Measurements from ENCODE around the gene NAA10. TPM values are rescaled to one million over a fixed set of nuclear protein-coding genes. Genes with fewer than 3 reads are reported as not detected.

Gene NAA10
- total and polyA plus RNA-seq, 7 experiments from 2014 or later, result 37.6 to 79.7 (median 55.4) TPM

DNA sequence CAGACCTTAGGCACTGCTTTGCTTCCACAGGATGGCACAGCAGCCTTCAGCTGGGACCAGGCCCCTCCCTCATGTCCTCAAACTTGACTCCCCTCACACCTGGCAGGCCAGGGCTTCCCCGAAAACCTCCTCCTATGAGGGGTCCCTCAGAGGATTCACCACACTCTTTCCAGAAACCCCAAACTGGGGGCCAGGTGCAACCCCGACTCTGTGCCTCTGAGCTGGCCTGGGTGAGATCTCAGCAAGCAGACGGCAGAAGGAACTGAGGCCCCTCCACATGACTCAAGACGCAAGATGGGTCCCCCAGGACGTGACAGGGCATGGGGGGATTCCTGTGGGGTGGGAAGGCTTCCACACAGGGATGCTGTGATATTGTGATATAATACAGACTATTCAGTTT, 30.6 kb upstream of the NAA10 start:
- peak overlapping the region in 6 of 9 donors; percentile 21 to 99 (median 44) for H3K27ac Mint-ChIP-seq
- H3K27me3 ChIP-seq (ENCODE audit: control insufficient read depth in 2 of 2, insufficient read depth in 2 of 2, low read length in 2 of 2), result no peaks in the 10 kb centered on the region
- peaks cover 0 to 41% (median 4%) of the 10 kb centered on the region in 3 experiments for H3K36me3 ChIP-seq (ENCODE audit: control insufficient read depth in 2 of 3, insufficient read depth in 3 of 3, low read length in 3 of 3)
- H3K9me3 Mint-ChIP-seq, result peaks cover 0 to 2% (median 0%) of the 10 kb centered on the region in 11 donors
- ATAC-seq (no peak), DNase-seq (no peak)
- intact Hi-C loops (cut with micrococcal nuclease), result loop anchor here in 1 of 2 donors (10.0 kb wide), 1 partner anchor 371 kb away; the partner anchor contains the start of gene CCNQ
- H3K9me3 ChIP-seq (ENCODE audit: control insufficient read depth in 2 of 3, low read length in 3 of 3), result no peaks in the 10 kb centered on the region
- no peaks in the 10 kb centered on the region for H3K27me3 Mint-ChIP-seq
- H3K4me3 ChIP-seq (ENCODE audit: low read length), result no peak overlapping the region
- H3K4me1 Mint-ChIP-seq, result peaks cover 8 to 33% (median 25%) of the 10 kb centered on the region in 7 donors
- ChIA-PET POLR2A (interaction anchor here (6.6 to 8.5 kb wide), 2 partner anchors 18 to 39 kb away, joined by 63 to 127 read pairs; partner anchors contain the start of genes ARHGAP4 and RENBP), CTCF (interaction anchor here (0.7 kb wide), 1 partner anchor 15 kb away, joined by 3 read pairs; no protein-coding TSS in a partner anchor)
- H3K4me3 Mint-ChIP-seq, result peak overlapping the region in 4 of 10 donors; percentile 12 to 97 (median 64)
- H3K4me1 ChIP-seq (ENCODE audit: control insufficient read depth in 2 of 2, insufficient read depth in 2 of 2, low read length in 2 of 2), result peaks cover 24 to 26% of the 10 kb centered on the region in 2 donors
- H3K36me3 Mint-ChIP-seq, result peaks cover 0 to 30% (median 7%) of the 10 kb centered on the region in 5 donors
- no peak overlapping the region for H3K27ac ChIP-seq (ENCODE audit: low read depth, low read length)

DNA sequence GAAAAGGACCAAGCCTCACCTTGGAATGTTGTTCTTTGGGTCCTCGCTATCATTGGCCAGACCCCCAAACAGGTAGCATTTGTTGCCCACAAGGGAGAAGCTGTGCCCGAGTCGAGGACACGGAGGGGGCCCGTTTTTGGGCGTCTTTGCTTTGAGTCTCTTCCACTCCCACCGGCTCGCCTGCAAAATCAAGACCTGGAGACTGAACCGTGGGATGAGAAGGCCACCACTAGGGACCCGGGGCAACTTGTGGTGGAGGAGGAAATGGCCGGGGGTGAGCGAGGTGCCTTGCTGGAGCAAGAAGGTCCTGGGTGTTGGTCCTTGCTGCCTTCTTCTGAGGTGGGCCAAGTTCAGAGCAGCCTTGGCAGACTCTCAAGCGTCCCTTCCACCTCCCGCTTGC, 29.3 kb upstream of the NAA10 start:
- no peak overlapping the region for H3K27ac ChIP-seq (ENCODE audit: low read depth, low read length)
- DNase-seq, result no peak
- ChIA-PET CTCF (interaction anchor here (0.7 kb wide), 1 partner anchor 39 kb away, joined by 5 read pairs; no protein-coding TSS in a partner anchor), POLR2A (interaction anchor here (1.2 kb wide), 1 partner anchor 37 kb away, joined by 4 read pairs; no protein-coding TSS in a partner anchor)
- H3K4me1 Mint-ChIP-seq, result peaks cover 8 to 33% (median 25%) of the 10 kb centered on the region in 7 donors
- peaks cover 0 to 36% (median 7%) of the 10 kb centered on the region in 5 donors for H3K36me3 Mint-ChIP-seq
- no peaks in the 10 kb centered on the region for H3K27me3 Mint-ChIP-seq
- H3K27ac Mint-ChIP-seq, result no peak overlapping the region
- intact Hi-C loops (cut with micrococcal nuclease), result loop anchor here in 1 of 2 donors (10.0 kb wide), 1 partner anchor 369 kb away; the partner anchor contains the start of gene CCNQ
- no peak overlapping the region for H3K4me3 Mint-ChIP-seq
- no peaks in the 10 kb centered on the region for H3K9me3 ChIP-seq (ENCODE audit: control insufficient read depth in 2 of 3, low read length in 3 of 3)
- no peak for ATAC-seq
- H3K36me3 ChIP-seq (ENCODE audit: control insufficient read depth in 2 of 3, insufficient read depth in 3 of 3, low read length in 3 of 3), result peaks cover 0 to 54% (median 12%) of the 10 kb centered on the region in 3 experiments
- H3K4me3 ChIP-seq (ENCODE audit: low read length), result no peak overlapping the region
- H3K4me1 ChIP-seq (ENCODE audit: control insufficient read depth in 2 of 2, insufficient read depth in 2 of 2, low read length in 2 of 2), result peaks cover 24 to 26% of the 10 kb centered on the region in 2 donors
- H3K27me3 ChIP-seq (ENCODE audit: control insufficient read depth in 2 of 2, insufficient read depth in 2 of 2, low read length in 2 of 2), result no peaks in the 10 kb centered on the region
- peaks cover 0 to 2% (median 0%) of the 10 kb centered on the region in 11 donors for H3K9me3 Mint-ChIP-seq

DNA sequence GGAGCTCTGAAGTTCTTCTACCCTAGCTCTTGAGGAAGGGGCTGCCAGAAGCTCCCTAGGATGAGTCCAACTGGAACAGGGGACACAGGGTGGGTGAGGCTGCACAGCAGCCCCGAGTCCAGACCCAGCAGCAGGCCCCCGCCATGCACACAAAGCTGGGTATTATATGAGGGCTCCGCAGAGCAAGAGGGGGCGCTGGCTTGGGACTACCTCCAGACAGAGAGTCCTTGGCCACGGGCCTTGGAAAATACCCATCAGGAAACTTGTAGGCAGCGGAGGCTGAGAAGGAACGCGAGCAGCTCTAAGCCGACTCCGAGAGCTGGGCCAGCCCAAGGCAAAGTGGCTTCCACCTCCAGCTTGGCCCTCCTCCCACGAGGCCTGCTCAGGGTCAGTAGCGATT, 28.7 kb upstream of the NAA10 start:
- peaks cover 0 to 2% (median 0%) of the 10 kb centered on the region in 11 donors for H3K9me3 Mint-ChIP-seq
- intact Hi-C loops (cut with micrococcal nuclease), result loop anchor here in 1 of 2 donors (10.0 kb wide), 1 partner anchor 369 kb away; the partner anchor contains the start of gene CCNQ
- no peak overlapping the region for H3K27ac Mint-ChIP-seq
- Histone ChIP-seq H3K9me3 (ENCODE audit: control insufficient read depth in 2 of 3, low read length in 3 of 3) (no peaks in the 10 kb centered on the region), H3K4me3 (ENCODE audit: low read length) (no peak overlapping the region), H3K27me3 (ENCODE audit: control insufficient read depth in 2 of 2, insufficient read depth in 2 of 2, low read length in 2 of 2) (no peaks in the 10 kb centered on the region), H3K4me1 (ENCODE audit: control insufficient read depth in 2 of 2, insufficient read depth in 2 of 2, low read length in 2 of 2) (peaks cover 23 to 26% of the 10 kb centered on the region in 2 donors), H3K27ac (ENCODE audit: low read depth, low read length) (no peak overlapping the region), H3K36me3 (ENCODE audit: control insufficient read depth in 2 of 3, insufficient read depth in 3 of 3, low read length in 3 of 3) (peaks cover 0 to 60% (median 12%) of the 10 kb centered on the region in 3 experiments)
- H3K27me3 Mint-ChIP-seq, result no peaks in the 10 kb centered on the region
- H3K36me3 Mint-ChIP-seq, result peaks cover 0 to 41% (median 7%) of the 10 kb centered on the region in 5 donors
- POLR2A ChIA-PET, result interaction anchor here (1.2 kb wide), 1 partner anchor 37 kb away, joined by 4 read pairs; no protein-coding TSS in a partner anchor
- peaks cover 8 to 33% (median 25%) of the 10 kb centered on the region in 7 donors for H3K4me1 Mint-ChIP-seq
- DNase-seq (no peak), ATAC-seq (no peak)
- CTCF ChIA-PET, result no interaction called here
- H3K4me3 Mint-ChIP-seq, result no peak overlapping the region

DNA sequence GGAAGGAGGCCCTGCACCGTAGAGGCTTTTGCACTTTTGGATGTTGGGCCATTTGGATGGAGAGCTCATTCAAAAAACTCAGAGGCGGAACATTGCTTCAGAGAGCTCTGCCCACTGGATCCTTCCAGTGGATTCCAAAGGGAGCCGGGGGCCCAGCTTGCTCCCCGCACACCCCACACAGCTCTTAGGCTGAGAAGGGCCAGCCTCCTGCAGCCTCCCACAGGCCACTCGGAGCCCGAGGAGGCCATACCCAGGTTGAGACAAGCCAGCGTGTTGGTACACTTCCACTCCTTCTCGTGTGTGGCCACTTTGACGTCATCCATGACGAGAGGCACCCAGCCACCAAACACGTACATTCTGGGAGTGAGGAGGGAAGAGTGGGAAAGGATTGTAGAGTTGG, 26.5 kb upstream of the NAA10 start:
- no peaks in the 10 kb centered on the region for H3K27me3 Mint-ChIP-seq
- H3K4me3 Mint-ChIP-seq, result no peak overlapping the region
- peaks cover 0 to 17% (median 4%) of the 10 kb centered on the region in 7 donors for H3K4me1 Mint-ChIP-seq
- ChIA-PET CTCF (interaction anchor here (0.7 kb wide), 1 partner anchor 11 kb away, joined by 3 read pairs; no protein-coding TSS in a partner anchor), POLR2A (no interaction called here)
- Histone ChIP-seq H3K4me3 (ENCODE audit: low read length) (no peak overlapping the region), H3K36me3 (ENCODE audit: control insufficient read depth in 2 of 3, insufficient read depth in 3 of 3, low read length in 3 of 3) (peaks cover 0 to 83% (median 12%) of the 10 kb centered on the region in 3 experiments), H3K27me3 (ENCODE audit: control insufficient read depth in 2 of 2, insufficient read depth in 2 of 2, low read length in 2 of 2) (no peaks in the 10 kb centered on the region), H3K9me3 (ENCODE audit: control insufficient read depth in 2 of 3, low read length in 3 of 3) (no peaks in the 10 kb centered on the region), H3K27ac (ENCODE audit: low read depth, low read length) (no peak overlapping the region), H3K4me1 (ENCODE audit: control insufficient read depth in 2 of 2, insufficient read depth in 2 of 2, low read length in 2 of 2) (peaks cover 7 to 10% of the 10 kb centered on the region in 2 donors)
- ATAC-seq, result no peak
- H3K27ac Mint-ChIP-seq, result no peak overlapping the region
- no peak for DNase-seq
- intact Hi-C loops (cut with micrococcal nuclease), result loop anchor here in 1 of 2 donors (10.0 kb wide), 1 partner anchor 366 kb away; the partner anchor contains the start of gene CCNQ
- H3K9me3 Mint-ChIP-seq, result peaks cover 0 to 2% (median 0%) of the 10 kb centered on the region in 11 donors
- peaks cover 0 to 62% (median 1%) of the 10 kb centered on the region in 5 donors for H3K36me3 Mint-ChIP-seq

DNA sequence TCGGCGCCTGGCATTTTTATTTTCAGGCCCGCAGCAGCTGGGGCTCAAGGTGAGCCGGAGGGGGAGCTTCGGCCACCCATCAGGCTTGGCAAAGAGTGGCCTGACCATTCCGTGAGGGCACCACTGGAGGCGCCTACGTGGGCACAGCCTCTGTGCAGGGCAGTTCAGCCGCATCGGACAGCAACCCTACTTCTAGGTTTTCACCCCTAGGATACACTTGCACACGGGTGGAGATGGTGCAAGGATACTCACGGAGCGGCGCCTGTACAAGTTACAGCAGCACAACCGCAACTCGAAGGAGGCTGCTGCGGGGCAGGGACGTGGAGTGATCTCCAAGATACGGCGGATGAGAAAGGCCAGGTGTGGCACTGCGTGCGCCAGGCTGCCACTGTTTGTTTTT, 25.9 kb upstream of the NAA10 start:
- Mint-ChIP-seq H3K9me3 (peaks cover 0 to 2% (median 0%) of the 10 kb centered on the region in 11 donors), H3K4me1 (peaks cover 0 to 12% (median 0%) of the 10 kb centered on the region in 7 donors), H3K36me3 (peaks cover 0 to 67% (median 1%) of the 10 kb centered on the region in 5 donors), H3K27me3 (no peaks in the 10 kb centered on the region), H3K4me3 (no peak overlapping the region), H3K27ac (no peak overlapping the region)
- POLR2A ChIA-PET, result no interaction called here
- Histone ChIP-seq H3K4me1 (ENCODE audit: control insufficient read depth in 2 of 2, insufficient read depth in 2 of 2, low read length in 2 of 2) (peaks cover 3 to 5% of the 10 kb centered on the region in 2 donors), H3K27me3 (ENCODE audit: control insufficient read depth in 2 of 2, insufficient read depth in 2 of 2, low read length in 2 of 2) (no peaks in the 10 kb centered on the region), H3K4me3 (ENCODE audit: low read length) (no peak overlapping the region), H3K36me3 (ENCODE audit: control insufficient read depth in 2 of 3, insufficient read depth in 3 of 3, low read length in 3 of 3) (peaks cover 0 to 88% (median 12%) of the 10 kb centered on the region in 3 experiments), H3K27ac (ENCODE audit: low read depth, low read length) (no peak overlapping the region), H3K9me3 (ENCODE audit: control insufficient read depth in 2 of 3, low read length in 3 of 3) (no peaks in the 10 kb centered on the region)
- no peak for ATAC-seq
- DNase-seq, result no peak
- CTCF ChIA-PET, result no interaction called here
- intact Hi-C loops (cut with micrococcal nuclease), result loop anchor here in 1 of 2 donors (10.0 kb wide), 1 partner anchor 366 kb away; the partner anchor contains the start of gene CCNQ

DNA sequence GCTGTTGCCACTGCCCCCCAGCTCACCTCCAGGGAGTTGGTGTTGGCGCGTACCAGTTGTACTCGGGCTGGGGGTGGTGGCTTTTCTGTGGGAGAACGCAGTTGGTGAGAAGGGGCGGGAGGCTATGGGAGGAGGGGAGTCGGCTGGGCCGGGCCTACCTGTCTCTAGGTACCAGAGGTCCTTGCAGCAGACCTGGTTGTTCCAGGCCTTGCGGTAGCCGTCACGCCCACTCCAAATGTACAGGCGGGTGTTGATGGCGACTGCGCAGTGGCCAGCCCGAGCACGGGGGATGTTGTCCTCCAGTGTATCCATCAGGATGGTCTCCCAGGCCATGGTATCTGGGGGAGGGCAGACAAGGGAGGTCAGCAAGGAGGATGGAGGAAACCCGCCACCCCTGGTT, 25.2 kb upstream of the NAA10 start:
- ChIA-PET POLR2A (no interaction called here), CTCF (no interaction called here)
- DNase-seq, result no peak
- Mint-ChIP-seq H3K27me3 (no peaks in the 10 kb centered on the region), H3K36me3 (peaks cover 0 to 70% (median 1%) of the 10 kb centered on the region in 5 donors), H3K4me3 (no peak overlapping the region), H3K27ac (no peak overlapping the region), H3K4me1 (peaks cover 0 to 5% (median 0%) of the 10 kb centered on the region in 7 donors), H3K9me3 (peaks cover 0 to 2% (median 0%) of the 10 kb centered on the region in 11 donors)
- Histone ChIP-seq H3K27me3 (ENCODE audit: control insufficient read depth in 2 of 2, insufficient read depth in 2 of 2, low read length in 2 of 2) (no peaks in the 10 kb centered on the region), H3K4me3 (ENCODE audit: low read length) (no peak overlapping the region), H3K9me3 (ENCODE audit: control insufficient read depth in 2 of 3, low read length in 3 of 3) (no peaks in the 10 kb centered on the region), H3K36me3 (ENCODE audit: control insufficient read depth in 2 of 3, insufficient read depth in 3 of 3, low read length in 3 of 3) (peaks cover 0 to 95% (median 12%) of the 10 kb centered on the region in 3 experiments), H3K27ac (ENCODE audit: low read depth, low read length) (no peak overlapping the region), H3K4me1 (ENCODE audit: control insufficient read depth in 2 of 2, insufficient read depth in 2 of 2, low read length in 2 of 2) (no peaks in the 10 kb centered on the region)
- intact Hi-C loops (cut with micrococcal nuclease), result loop anchor here in 1 of 2 donors (10.0 kb wide), 1 partner anchor 365 kb away; the partner anchor contains the start of gene CCNQ
- no peak for ATAC-seq

Data from naive thymus-derived CD4-positive, alpha-beta T cell (primary cell).